ENCODE results near the gene RIN3. TPM values are rescaled to one million over a fixed set of nuclear protein-coding genes. Genes with fewer than 3 reads are reported as not detected.

Gene RIN3
- total and polyA plus RNA-seq, 2 of the 4 experiments (the other 2 are of a cell fraction) = 2.5 to 11.1 TPM

GRCh38 chr14:92654239-92654901 lies 140.8 kb downstream of the RIN3 start:
- 100% methylated on average over 4 of the region's 18 CpGs; no CpG with 5 or more reads in 1 of the 2 experiments for WGBS, 2 experiments (ENCODE audit: extremely low coverage in 2 of 2, insufficient read length in 1 of 2)
- H2BK15ac ChIP-seq (ENCODE audit: low read depth, low read length) = no peak overlapping the region
- ChIA-PET CTCF (no interaction called here), POLR2A (ENCODE audit: unreplicated experiment) (interaction anchor here (0.7 kb wide), 1 partner anchor 784 kb away, joined by 3 read pairs; no protein-coding TSS in a partner anchor)
- H4K20me1 ChIP-seq (ENCODE audit: insufficient read depth, low read length) = no peaks in the 10 kb centered on the region
- no peak for DNase-seq
- ATAC-seq (ENCODE audit: low read depth) = no peak
- H4K5ac ChIP-seq (ENCODE audit: low read depth, low read length) = no peak overlapping the region
- intact Hi-C loops (cut with micrococcal nuclease) = no loop called here
- no peak overlapping the region for H3K9ac ChIP-seq (ENCODE audit: low read depth, low read length)
- H4K8ac ChIP-seq (ENCODE audit: low read depth in 2 of 2, low read length in 2 of 2) = no peak overlapping the region
- peaks cover 13 to 34% of the 10 kb centered on the region in 2 experiments for H3K79me1 ChIP-seq (ENCODE audit: low read depth in 1 of 2, low read length in 2 of 2)
- no peak overlapping the region for H2BK120ac ChIP-seq (ENCODE audit: low read depth, low read length)
- BruUV-seq (replicated peaks) = no TSS peak
- peaks cover 32% of the 10 kb centered on the region for H3K9me1 ChIP-seq (ENCODE audit: insufficient read depth, low read length)
- no peak overlapping the region for H4K91ac ChIP-seq (ENCODE audit: insufficient read depth, low read depth, low read length)
- H3K14ac ChIP-seq (replicated peaks; ENCODE audit: low read depth, low read length) = no peak overlapping the region
- no peak overlapping the region for H3K23ac ChIP-seq (ENCODE audit: low read depth, low read length)
- H2AK9ac ChIP-seq (replicated peaks; ENCODE audit: low read depth, low read length, poor library complexity) = peak overlapping the region; percentile 47
- H3K27ac ChIP-seq (ENCODE audit: insufficient read depth, low read length) = no peak overlapping the region
- no peak overlapping the region for H3K4ac ChIP-seq (ENCODE audit: low read depth, low read length)
- in situ Hi-C loops (cut with MboI; ENCODE audit: low sequenced_read_pairs) = no loop called here
- no peak overlapping the region for H2BK5ac ChIP-seq (ENCODE audit: low read depth, low read length, poor library complexity, severe bottlenecking)
- H3K36me3 ChIP-seq (ENCODE audit: control insufficient read depth, insufficient read depth, low read length) = peaks cover 35% of the 10 kb centered on the region; the same call in 1 of the 2 replicates
- TF ChIP-seq MXI1 (IDR thresholded peaks at IDR 0.05; ENCODE audit: borderline replicate concordance, low read depth, low read length) (no peak), FOS (IDR thresholded peaks at IDR 0.05; ENCODE audit: low read depth, low read length) (no peak), RFX5 (IDR thresholded peaks at IDR 0.05; ENCODE audit: low read depth, low read length) (no peak), CHD1 (IDR thresholded peaks at IDR 0.05; ENCODE audit: low read depth, low read length) (no peak), MAFK (IDR thresholded peaks at IDR 0.05; ENCODE audit: low read depth, low read length) (no peak), POLR2A (IDR thresholded peaks at IDR 0.05; ENCODE audit: low read depth, low read length) (no peak), USF2 (IDR thresholded peaks at IDR 0.05; ENCODE audit: low read depth, low read length) (no peak), NFE2L2 (IDR thresholded peaks at IDR 0.05; ENCODE audit: low read depth, low read length) (no peak), RCOR1 (IDR thresholded peaks at IDR 0.05; ENCODE audit: insufficient replicate concordance, low read length) (no peak), RAD21 (IDR thresholded peaks at IDR 0.05; ENCODE audit: low read length) (no peak), SMC3 (IDR thresholded peaks at IDR 0.05; ENCODE audit: low read depth, low read length) (no peak)
- TF ChIP-seq, protein P1, sequence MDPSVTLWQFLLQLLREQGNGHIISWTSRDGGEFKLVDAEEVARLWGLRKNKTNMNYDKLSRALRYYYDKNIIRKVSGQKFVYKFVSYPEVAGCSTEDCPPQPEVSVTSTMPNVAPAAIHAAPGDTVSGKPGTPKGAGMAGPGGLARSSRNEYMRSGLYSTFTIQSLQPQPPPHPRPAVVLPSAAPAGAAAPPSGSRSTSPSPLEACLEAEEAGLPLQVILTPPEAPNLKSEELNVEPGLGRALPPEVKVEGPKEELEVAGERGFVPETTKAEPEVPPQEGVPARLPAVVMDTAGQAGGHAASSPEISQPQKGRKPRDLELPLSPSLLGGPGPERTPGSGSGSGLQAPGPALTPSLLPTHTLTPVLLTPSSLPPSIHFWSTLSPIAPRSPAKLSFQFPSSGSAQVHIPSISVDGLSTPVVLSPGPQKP (IDR thresholded peaks at IDR 0.05; ENCODE audit: borderline replicate concordance, low read depth, low read length) = no peak
- H3K9me3 ChIP-seq (ENCODE audit: control insufficient read depth, insufficient read depth, low read length) = no peaks in the 10 kb centered on the region
- peaks cover 12% of the 10 kb centered on the region for H3K4me1 ChIP-seq (ENCODE audit: control insufficient read depth, insufficient read depth, low read length)
- H3K56ac ChIP-seq (ENCODE audit: extremely low read depth, insufficient read depth, low read length) = no peak overlapping the region
- H2BK20ac ChIP-seq (ENCODE audit: low read depth, low read length) = no peak overlapping the region
- no peak overlapping the region for H3K4me3 ChIP-seq (ENCODE audit: insufficient read depth, low read depth, low read length)
- dilution Hi-C loops (cut with HindIII; ENCODE audit: low sequenced_read_pairs, unreplicated experiment) = no loop called here
- no peak overlapping the region for H2AK5ac ChIP-seq (ENCODE audit: low read depth, low read length)
- no peak overlapping the region for H3K4me2 ChIP-seq (ENCODE audit: low read depth, low read length)
- H2AFZ ChIP-seq (replicated peaks; ENCODE audit: low read length, poor library complexity) = no peak overlapping the region
- H3K18ac ChIP-seq (ENCODE audit: low read depth, low read length) = no peak overlapping the region
- no peaks in the 10 kb centered on the region for H3K27me3 ChIP-seq (ENCODE audit: control insufficient read depth, insufficient read depth, low read length)
